GM18951 (cell line): Measurements from ENCODE around the gene PNMA8A.
"Not testable (repeated sequence)": the region's sequence is repeated elsewhere in the genome, so short reads cannot be mapped to it uniquely, and the experiment has no call there.

Experiments used
- POLR2A ChIP-seq: IDR thresholded peaks from 4 replicates; pipeline ENCODE4 v1.6.1; 2011; ENCODE audit warnings: mild to moderate bottlenecking; ENCODE audit not compliant: insufficient read length, insufficient read depth; ENCODE audit errors: extremely low read depth
- in situ Hi-C: fragments of 300-500 bp; cut with MboI; formaldehyde crosslinking; loops from one replicate; pipeline ENCODE4 v1.12.0; 2022; ENCODE audit warnings: low sequenced_read_pairs, mixed read lengths, inconsistent platforms; ENCODE audit not compliant: unreplicated experiment

Gene PNMA8A

GRCh38 chr19:46471116-46471733 is at the start of gene PNMA8A:
Gene PNMA8A, minus strand, starts transcription at chr19:46471563. Its CDS starts 528 bp downstream, at chr19:46471035.
- TF ChIP-seq POLR2A, result no peak
- in situ Hi-C loops, result no loop called here

GRCh38 chr19:46520616-46521015 is 49.3 kb upstream of the PNMA8A start:
- in situ Hi-C loops, result no loop called here
- TF ChIP-seq POLR2A, result no peak

GRCh38 chr19:46517471-46517870 is 46.1 kb upstream of the PNMA8A start:
- in situ Hi-C loops, result no loop called here
- no peak for TF ChIP-seq POLR2A

- in situ Hi-C loops, result no loop called here
- no peak for TF ChIP-seq POLR2A
Measured at GRCh38 chr19:46515879-46516350, 44.6 kb upstream of the PNMA8A start.

GRCh38 chr19:46515290-46515609 is 43.9 kb upstream of the PNMA8A start:
- TF ChIP-seq POLR2A, result no peak
- in situ Hi-C loops, result no loop called here

GRCh38 chr19:46514589-46515289 is 43.4 kb upstream of the PNMA8A start:
- TF ChIP-seq POLR2A, result no peak
- in situ Hi-C loops, result no loop called here

- TF ChIP-seq POLR2A, result no peak
- in situ Hi-C loops, result no loop called here
Measured at GRCh38 chr19:46513461-46514236, 42.3 kb upstream of the PNMA8A start.

- in situ Hi-C loops, result no loop called here
- no peak for TF ChIP-seq POLR2A
Measured at GRCh38 chr19:46511237-46511636, 39.9 kb upstream of the PNMA8A start.

- in situ Hi-C loops, result no loop called here
- TF ChIP-seq POLR2A, result no peak
Measured at GRCh38 chr19:46508206-46508605, 36.8 kb upstream of the PNMA8A start.

- in situ Hi-C loops, result no loop called here
- TF ChIP-seq POLR2A, result no peak
Measured at GRCh38 chr19:46503848-46504453, 32.6 kb upstream of the PNMA8A start.

GRCh38 chr19:46502891-46503290 is 31.5 kb upstream of the PNMA8A start:
- no peak for TF ChIP-seq POLR2A
- in situ Hi-C loops, result no loop called here

GRCh38 chr19:46499692-46500091 is 28.3 kb upstream of the PNMA8A start:
- in situ Hi-C loops, result no loop called here
- no peak for TF ChIP-seq POLR2A

GRCh38 chr19:46497773-46498172 is 26.4 kb upstream of the PNMA8A start:
- in situ Hi-C loops, result no loop called here

GRCh38 chr19:46496886-46497285 is 25.5 kb upstream of the PNMA8A start:
- in situ Hi-C loops, result not testable (repeated sequence)

More at GRCh38 chr19:46497773-46498172, 26.4 kb upstream of the PNMA8A start:
- no peak for TF ChIP-seq POLR2A
